Hepatocyte (in vitro differentiated cells): ENCODE results near the gene CRYZL1.

Experiments used
- EZH2 ChIP-seq: fragments of 200-600 bp; sonication (generic); IDR thresholded peaks from 2 replicates; pipeline ENCODE4 v1.6.1; 2016; ENCODE audit warnings: antibody characterized with exemption, mild to moderate bottlenecking, borderline replicate concordance
- EZH2phosphoT487 ChIP-seq: fragments of 200-600 bp; sonication (generic); IDR thresholded peaks from one replicate; pipeline ENCODE4 v1.6.1; 2018; ENCODE audit warnings: antibody characterized with exemption, mild to moderate bottlenecking, low read depth, moderate library complexity; ENCODE audit not compliant: unreplicated experiment, severe bottlenecking
- TF ChIP-seq, protein P1 (sequence below): fragments of 200-600 bp; sonication (generic); IDR thresholded peaks from 2 replicates; pipeline ENCODE4 v1.5.1; 2016; ENCODE audit warnings: antibody characterized with exemption, mild to moderate bottlenecking; ENCODE audit not compliant: poor library complexity

DNA sequence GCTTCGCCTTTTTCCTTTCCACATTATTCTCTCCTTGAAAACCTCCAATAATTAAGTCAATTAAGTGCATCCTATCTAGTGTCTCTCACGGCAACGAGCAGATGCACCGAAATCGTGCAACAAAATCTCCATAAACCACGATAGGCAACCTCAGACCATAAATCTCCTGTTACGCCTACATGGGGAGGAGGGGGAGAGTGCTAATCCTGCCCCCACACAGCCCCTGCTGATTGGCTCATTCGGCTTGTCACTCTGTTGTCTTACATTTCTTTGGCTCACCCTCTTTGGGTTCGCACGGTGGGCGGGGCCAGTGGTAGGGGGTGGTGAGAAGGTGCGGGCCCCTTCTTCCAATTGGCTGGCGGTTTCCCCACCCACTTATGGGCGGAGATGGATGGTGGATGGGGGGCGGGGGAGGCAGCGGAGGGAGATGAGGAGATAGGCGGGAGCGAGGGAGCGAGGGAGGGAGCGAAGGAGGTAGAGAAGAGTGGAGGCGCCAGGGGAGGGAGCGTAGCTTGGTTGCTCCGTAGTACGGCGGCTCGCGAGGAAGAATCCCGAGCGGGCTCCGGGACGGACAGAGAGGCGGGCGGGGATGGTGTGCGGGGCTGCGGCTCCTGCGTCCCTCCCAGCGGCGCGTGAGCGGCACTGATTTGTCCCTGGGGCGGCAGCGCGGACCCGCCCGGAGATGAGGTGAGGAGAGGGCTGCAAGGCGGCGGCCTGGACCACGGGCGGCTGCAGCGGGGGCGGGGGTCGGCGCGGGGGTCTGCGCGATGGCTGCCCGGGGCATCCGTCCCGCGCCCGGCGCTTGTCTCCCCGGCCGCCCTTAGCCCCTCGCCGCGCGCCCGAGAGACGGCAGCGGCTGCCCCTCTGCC is 720 bp upstream of the CRYZL1 start, which contains the start of gene ITSN1:
- TF ChIP-seq EZH2: no peak
- TF ChIP-seq, protein P1, sequence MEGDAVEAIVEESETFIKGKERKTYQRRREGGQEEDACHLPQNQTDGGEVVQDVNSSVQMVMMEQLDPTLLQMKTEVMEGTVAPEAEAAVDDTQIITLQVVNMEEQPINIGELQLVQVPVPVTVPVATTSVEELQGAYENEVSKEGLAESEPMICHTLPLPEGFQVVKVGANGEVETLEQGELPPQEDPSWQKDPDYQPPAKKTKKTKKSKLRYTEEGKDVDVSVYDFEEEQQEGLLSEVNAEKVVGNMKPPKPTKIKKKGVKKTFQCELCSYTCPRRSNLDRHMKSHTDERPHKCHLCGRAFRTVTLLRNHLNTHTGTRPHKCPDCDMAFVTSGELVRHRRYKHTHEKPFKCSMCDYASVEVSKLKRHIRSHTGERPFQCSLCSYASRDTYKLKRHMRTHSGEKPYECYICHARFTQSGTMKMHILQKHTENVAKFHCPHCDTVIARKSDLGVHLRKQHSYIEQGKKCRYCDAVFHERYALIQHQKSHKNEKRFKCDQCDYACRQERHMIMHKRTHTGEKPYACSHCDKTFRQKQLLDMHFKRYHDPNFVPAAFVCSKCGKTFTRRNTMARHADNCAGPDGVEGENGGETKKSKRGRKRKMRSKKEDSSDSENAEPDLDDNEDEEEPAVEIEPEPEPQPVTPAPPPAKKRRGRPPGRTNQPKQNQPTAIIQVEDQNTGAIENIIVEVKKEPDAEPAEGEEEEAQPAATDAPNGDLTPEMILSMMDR: no peak
- TF ChIP-seq EZH2phosphoT487: no peak
